Adrenal gland (tissue), 12 donors: ENCODE results near the gene MAP3K9. TPM values are rescaled to one million over a fixed set of nuclear protein-coding genes. Genes with fewer than 3 reads are reported as not detected.
A peak's percentile ranks its signal among the peaks of the same experiment; 100 is the strongest.

ENCODE experiments used
- DNase-seq, 7 donors: peaks; one replicate each; pipeline ENCODE4 v3.0.0-alpha.2; 2019 to 2020
- H3K27ac ChIP-seq, 5 donors: fragments of 200-600 bp; sonication (generic) in 4 of 5; 1 replicate in 3 of 5; 2 replicates in 2 of 5; pipeline versions ENCODE4 v1.5.1 to v1.8.0; 2016 to 2020; ENCODE audit warnings: mild to moderate bottlenecking in 1 of 5
- H3K27me3 ChIP-seq: fragments of 200-600 bp; 2 replicates; pipeline ENCODE4 v1.8.0; 2021
- H3K36me3 ChIP-seq, 2 donors: fragments of 200-600 bp; replicated peaks in 1 of 2; 1 replicate in 1 of 2; 2 replicates in 1 of 2; pipeline versions ENCODE4 v1.5.1 to v1.8.0; 2018 to 2022
- H3K4me1 ChIP-seq, 2 donors: fragments of 200-600 bp; replicated peaks in 1 of 2; 1 replicate in 1 of 2; 2 replicates in 1 of 2; pipeline versions ENCODE4 v1.5.1 to v1.8.0; 2018 to 2021
- H3K4me3 ChIP-seq, 4 donors: fragments of 200-600 bp; sonication (generic) in 3 of 4; one replicate each; pipeline ENCODE4 v1.5.1; 2016 to 2018
- H3K9me3 ChIP-seq, 3 donors: fragments of 200-600 bp; sonication (generic) in 1 of 3; replicated peaks in 1 of 3; 1 replicate in 2 of 3; 2 replicates in 1 of 3; pipeline versions ENCODE4 v1.5.1 to v1.8.0; 2016 to 2021
- POLR2A ChIP-seq, 2 donors: fragments of 450-650 bp; IDR thresholded peaks; one replicate each; pipeline ENCODE4 v1.6.1; 2017; ENCODE audit warnings: antibody characterized with exemption in 2 of 2, mild to moderate bottlenecking in 2 of 2, moderate library complexity in 1 of 2
- WGBS, 4 donors: extraction: QIAGEN DNeasy Blood & Tissue Kit in 2 of 4; methylation state at CpG; one replicate each; pipeline versions ENCODE4 v1.1.5 to v1.1.7; 2013 to 2017; 5-methylcytosine and 5-hydroxymethylcytosine counted together
- intact Hi-C, 2 donors: fragments of 100-400 bp; cut with DNase I; formaldehyde crosslinking; loops; one replicate each; pipeline versions ENCODE4 v1.14.1 to v1.15.0; 2022 to 2023
- polyA plus RNA-seq, 3 donors: library from polyadenylated mRNA; stranded (reverse); fragments of 200-250 nt in 2 of 3; fragments of 350-450 nt in 1 of 3; fragmentation: Illumina TruSeq in 1 of 3; extraction: RNeasy Lipid Tissue Mini Kit (QIAGEN cat#74804) in 1 of 3; gene quantifications; one replicate each; pipeline ENCODE4 v1.2.3, GENCODE V29; 2013 to 2014
- total RNA-seq, 9 donors: library from RNA; depleted of rRNA in 4 of 9; stranded (reverse); fragments of >200 nt in 4 of 9; fragments of 120-200 nt in 1 of 9; fragmentation: NEBNext Ultra II Directional in 1 of 9; extraction: Animal tissue kit (Norgen Biotek cat#: 25700) in 1 of 9; gene quantifications; one replicate each; pipeline versions ENCODE4 v1.1.0 to v1.2.4, GENCODE V29; 2013 to 2023
- TF ChIP-seq, protein P1 (sequence below), 6 experiments: fragments of 450-650 bp in 4 of 6; fragments of 200-600 bp in 2 of 6; sonication (generic) in 1 of 6; IDR thresholded peaks; 1 replicate in 5 of 6; 2 replicates in 1 of 6; pipeline versions ENCODE4 v1.5.1 to v1.8.0; 2016 to 2021; ENCODE audit warnings: antibody characterized with exemption in 6 of 6, mild to moderate bottlenecking in 2 of 6, moderate library complexity in 1 of 6
- donor health status: healthy with polysubstance abuse.
- donor health status: Bipolar disorder and iron deficiency.
- donor health status: DM: yes; HTN: yes; CAD: no.
- donor health status: DM: no; HTN: no; CAD: no.
- donor health status: DM: no; HTN: no; CAD: no.
- donor health status: DM: yes; HTN: yes; CAD: no.

MAP3K9 gene
- total and polyA plus RNA-seq, 12 donors = 0.67 to 6.7 (median 2.9) TPM

DNA sequence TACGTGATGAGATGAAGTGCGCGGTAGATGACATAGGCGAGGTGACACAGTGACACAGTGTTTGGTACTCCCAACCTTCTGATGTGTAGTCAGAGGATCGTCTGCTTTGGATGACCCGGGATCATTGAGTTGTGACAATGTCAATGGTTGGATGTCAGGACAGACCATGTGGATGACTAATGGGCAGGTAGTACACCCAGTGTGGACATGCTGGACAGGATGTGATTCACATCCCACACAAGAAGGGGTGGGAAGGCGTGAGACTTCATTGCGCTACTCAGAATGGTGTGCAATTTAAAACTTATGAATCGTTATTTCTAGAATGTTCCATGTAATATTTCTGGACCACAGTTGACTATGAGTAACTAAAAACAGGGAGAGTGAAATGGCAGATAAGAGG is 23.8 kb downstream of the MAP3K9 start:
- TF ChIP-seq, protein P1, sequence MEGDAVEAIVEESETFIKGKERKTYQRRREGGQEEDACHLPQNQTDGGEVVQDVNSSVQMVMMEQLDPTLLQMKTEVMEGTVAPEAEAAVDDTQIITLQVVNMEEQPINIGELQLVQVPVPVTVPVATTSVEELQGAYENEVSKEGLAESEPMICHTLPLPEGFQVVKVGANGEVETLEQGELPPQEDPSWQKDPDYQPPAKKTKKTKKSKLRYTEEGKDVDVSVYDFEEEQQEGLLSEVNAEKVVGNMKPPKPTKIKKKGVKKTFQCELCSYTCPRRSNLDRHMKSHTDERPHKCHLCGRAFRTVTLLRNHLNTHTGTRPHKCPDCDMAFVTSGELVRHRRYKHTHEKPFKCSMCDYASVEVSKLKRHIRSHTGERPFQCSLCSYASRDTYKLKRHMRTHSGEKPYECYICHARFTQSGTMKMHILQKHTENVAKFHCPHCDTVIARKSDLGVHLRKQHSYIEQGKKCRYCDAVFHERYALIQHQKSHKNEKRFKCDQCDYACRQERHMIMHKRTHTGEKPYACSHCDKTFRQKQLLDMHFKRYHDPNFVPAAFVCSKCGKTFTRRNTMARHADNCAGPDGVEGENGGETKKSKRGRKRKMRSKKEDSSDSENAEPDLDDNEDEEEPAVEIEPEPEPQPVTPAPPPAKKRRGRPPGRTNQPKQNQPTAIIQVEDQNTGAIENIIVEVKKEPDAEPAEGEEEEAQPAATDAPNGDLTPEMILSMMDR (IDR thresholded peaks at IDR 0.05) = no peak
- no peak for TF ChIP-seq POLR2A (IDR thresholded peaks at IDR 0.05)
- no peak overlapping the region for H3K27ac ChIP-seq
- no peak for DNase-seq
- no peak overlapping the region for H3K4me3 ChIP-seq
- WGBS, 4 donors = 92 to 98% (median 94%) methylated on average over 9 of the region's 9 CpGs
- peaks cover 0 to 13% of the 10 kb centered on the region in 2 donors for H3K4me1 ChIP-seq
- intact Hi-C loops = no loop called here
- H3K27me3 ChIP-seq = no peaks in the 10 kb centered on the region
- H3K36me3 ChIP-seq = no peaks in the 10 kb centered on the region
- no peaks in the 10 kb centered on the region for H3K9me3 ChIP-seq

DNA sequence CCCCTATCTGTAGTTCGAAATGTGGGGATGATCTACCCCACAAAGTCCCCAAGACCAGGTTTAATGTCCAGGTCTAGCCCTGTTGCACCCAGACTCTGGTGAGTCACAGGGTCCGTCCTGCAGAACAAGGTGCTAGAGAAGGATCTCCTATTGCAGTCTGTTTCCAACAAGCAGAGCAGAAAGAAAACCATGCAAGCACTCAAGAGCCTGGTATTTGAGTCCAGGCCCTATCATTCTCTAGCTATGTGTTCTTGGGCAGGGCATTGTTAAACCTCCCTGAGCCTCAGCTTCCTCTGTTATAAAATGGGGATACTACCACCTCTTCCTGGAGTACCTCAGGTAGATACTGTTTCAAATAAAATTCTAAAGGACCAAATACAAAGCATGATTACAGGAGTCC is 24.4 kb downstream of the MAP3K9 start:
- 82 to 100% (median 91%) methylated on average over 2 of the region's 2 CpGs for WGBS, 4 donors
- intact Hi-C loops = no loop called here
- H3K4me3 ChIP-seq = no peak overlapping the region
- TF ChIP-seq, protein P1 (IDR thresholded peaks at IDR 0.05) = no peak
- TF ChIP-seq POLR2A (IDR thresholded peaks at IDR 0.05) = no peak
- no peaks in the 10 kb centered on the region for H3K9me3 ChIP-seq
- H3K4me1 ChIP-seq = peaks cover 0 to 9% of the 10 kb centered on the region in 2 donors
- no peaks in the 10 kb centered on the region for H3K27me3 ChIP-seq
- DNase-seq = no peak
- H3K27ac ChIP-seq = no peak overlapping the region
- H3K36me3 ChIP-seq = no peaks in the 10 kb centered on the region

DNA sequence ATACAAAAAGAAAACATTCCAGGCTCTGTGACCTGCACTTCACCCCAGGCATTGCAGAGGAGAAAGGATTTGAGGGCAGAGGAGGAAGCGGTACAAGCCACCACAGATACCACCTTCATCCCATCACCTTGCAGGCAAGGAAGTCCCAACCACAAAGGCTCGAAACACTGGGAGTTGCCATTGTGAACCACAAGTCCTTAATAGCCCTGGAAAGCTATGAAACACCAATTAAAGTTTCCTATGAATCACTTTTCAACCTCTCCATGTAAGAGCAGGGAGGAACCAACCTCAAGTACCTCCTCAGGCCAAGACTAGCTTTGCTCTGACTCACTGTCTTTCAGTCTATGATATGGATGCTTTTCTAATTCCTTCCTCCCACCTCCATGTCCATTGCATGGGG is 27.0 kb downstream of the MAP3K9 start:
- WGBS, 4 donors = 72 to 88% (median 81%) methylated on average over 2 of the region's 2 CpGs
- H3K27me3 ChIP-seq = no peaks in the 10 kb centered on the region
- DNase-seq = no peak
- H3K4me3 ChIP-seq = no peak overlapping the region
- intact Hi-C loops = no loop called here
- TF ChIP-seq, protein P1 (IDR thresholded peaks at IDR 0.05) = no peak
- no peak for TF ChIP-seq POLR2A (IDR thresholded peaks at IDR 0.05)
- no peaks in the 10 kb centered on the region for H3K9me3 ChIP-seq
- no peak overlapping the region for H3K27ac ChIP-seq
- no peaks in the 10 kb centered on the region for H3K4me1 ChIP-seq
- H3K36me3 ChIP-seq = no peaks in the 10 kb centered on the region

DNA sequence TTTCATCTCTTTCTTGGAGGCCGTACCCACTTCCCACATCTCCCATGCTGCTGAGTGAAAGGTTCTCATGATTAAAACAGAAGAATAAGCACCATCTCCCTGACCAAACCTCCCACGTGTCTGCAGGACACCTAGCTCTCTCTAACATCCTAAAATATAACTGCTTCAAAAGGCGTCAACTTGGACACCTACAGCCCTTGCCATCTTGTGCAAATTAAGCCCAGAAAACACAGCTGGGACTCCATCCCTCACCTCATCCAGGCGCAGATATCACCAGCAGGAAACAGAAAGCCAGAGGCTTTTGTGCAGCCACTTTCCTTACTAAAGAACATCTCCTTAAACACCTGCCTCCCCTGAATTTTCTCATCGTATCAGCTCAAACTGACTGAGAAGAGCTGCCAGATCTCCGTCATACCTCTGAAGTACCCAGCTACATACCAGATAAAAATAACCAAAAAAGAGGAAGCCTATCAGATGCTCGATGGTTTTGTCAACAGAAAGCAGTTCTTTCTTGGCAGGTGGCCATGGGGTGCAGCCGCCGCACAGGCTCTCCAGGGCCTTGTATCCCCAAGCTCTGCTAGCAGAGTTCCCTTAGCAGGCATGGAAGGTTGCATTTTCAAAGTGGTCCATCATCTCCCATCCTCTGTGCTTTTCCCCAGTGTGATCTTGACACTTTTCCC is 28.8 kb downstream of the MAP3K9 start:
- Histone ChIP-seq H3K27ac (no peak overlapping the region), H3K4me1 (no peaks in the 10 kb centered on the region), H3K9me3 (no peaks in the 10 kb centered on the region), H3K27me3 (no peaks in the 10 kb centered on the region), H3K4me3 (no peak overlapping the region), H3K36me3 (no peaks in the 10 kb centered on the region)
- peak in 6 of 7 donors; percentile 17 to 56 (median 26) for DNase-seq
- intact Hi-C loops = no loop called here
- TF ChIP-seq, protein P1 (IDR thresholded peaks at IDR 0.05) = no peak
- TF ChIP-seq POLR2A (IDR thresholded peaks at IDR 0.05) = no peak
- 65 to 75% (median 70%) methylated on average over 9 of the region's 9 CpGs for WGBS, 4 donors
